H1 (cell line): ENCODE data around the gene GAGE12J. TPM values are rescaled to one million over a fixed set of nuclear protein-coding genes. Genes with fewer than 3 reads are reported as not detected.

Experiments
- CTCF ChIA-PET: fragments of 300-600 bp; sonication (Branson Sonifier 250); formaldehyde crosslinking; loops from one replicate; lab custom pipeline; 2021; ENCODE audit not compliant: partially characterized antibody; lab: Charles Lee
- POLR2A ChIA-PET: fragments of 300-600 bp; sonication (Branson Sonifier 250); formaldehyde crosslinking; loops from one replicate; lab custom pipeline; 2021; ENCODE audit warnings: inconsistent platforms; ENCODE audit not compliant: partially characterized antibody; lab: Charles Lee
- DNase-seq, 2 experiments: peaks; one replicate each; pipeline versions ENCODE4 v3.0.0 to v3.0.0-alpha.2; 2010 to 2022; ENCODE audit warnings: low spot score in 2 of 2, low read depth in 1 of 2, mixed read lengths in 1 of 2
- FAIRE-seq: peaks from 2 replicates; lab custom pipeline; 2011; peaks lifted over from hg19 to GRCh38; lab: Jason Lieb, UNC
- H2AFZ ChIP-seq: 2 replicates; pipeline ENCODE4 v1.8.1; 2012; ENCODE audit warnings: low read length, inconsistent platforms
- H2AK5ac ChIP-seq: 2 replicates; pipeline ENCODE4 v1.6.1; 2013; ENCODE audit warnings: low read depth, low read length
- H2BK120ac ChIP-seq: replicated peaks from 2 replicates; pipeline ENCODE3; 2013; ENCODE audit warnings: low read depth, low read length, inconsistent platforms
- H2BK12ac ChIP-seq: 2 replicates; pipeline ENCODE4 v1.6.1; 2013; ENCODE audit warnings: low read depth, low read length
- H2BK15ac ChIP-seq: 2 replicates; pipeline ENCODE4 v1.6.1; 2013; ENCODE audit warnings: low read length
- H2BK20ac ChIP-seq: 2 replicates; pipeline ENCODE4 v1.6.1; 2013; ENCODE audit warnings: low read length
- H2BK5ac ChIP-seq: 2 replicates; pipeline ENCODE4 v1.6.1; 2013; ENCODE audit warnings: low read depth, low read length
- H3K14ac ChIP-seq: 2 replicates; pipeline ENCODE4 v1.6.1; 2013; ENCODE audit warnings: inconsistent platforms; ENCODE audit not compliant: insufficient read length
- H3K18ac ChIP-seq: 2 replicates; pipeline ENCODE4 v1.6.1; 2013; ENCODE audit warnings: low read length; ENCODE audit errors: extremely low read depth
- H3K23ac ChIP-seq: 2 replicates; pipeline ENCODE4 v1.6.1; 2013; ENCODE audit warnings: inconsistent platforms; ENCODE audit not compliant: insufficient read length
- H3K23me2 ChIP-seq: 2 replicates; pipeline ENCODE4 v1.6.1; 2013; ENCODE audit warnings: low read depth, low read length
- H3K27ac ChIP-seq: 2 replicates; pipeline ENCODE4 v1.6.1; 2011; ENCODE audit warnings: low read depth, low read length, inconsistent platforms
- H3K27me3 ChIP-seq, 4 experiments: replicated peaks in 1 of 4; 1 replicate in 1 of 4; 2 replicates in 3 of 4; pipeline versions ENCODE4 v1.6.1 to v1.8.1; 2011 to 2013; ENCODE audit warnings: low read length in 3 of 4, mild to moderate bottlenecking in 3 of 4, inconsistent platforms in 2 of 4, mixed read lengths in 2 of 4, moderate library complexity in 1 of 4; ENCODE audit not compliant: control insufficient read depth in 3 of 4, insufficient read depth in 3 of 4; ENCODE audit errors: extremely low read depth in 1 of 4
- H3K36me3 ChIP-seq, 4 experiments: 2 replicates each; pipeline versions ENCODE4 v1.6.1 to v1.8.1; 2011 to 2013; ENCODE audit warnings: mild to moderate bottlenecking in 4 of 4, low read length in 3 of 4, moderate library complexity in 2 of 4, control low read depth in 1 of 4, inconsistent platforms in 1 of 4; ENCODE audit not compliant: insufficient read depth in 4 of 4, control insufficient read depth in 2 of 4
- H3K4ac ChIP-seq: replicated peaks from 2 replicates; pipeline ENCODE3; 2013; ENCODE audit warnings: low read length, low read depth, mixed read lengths, inconsistent platforms; ENCODE audit not compliant: insufficient read length
- H3K4me1 ChIP-seq, 4 experiments: replicated peaks in 1 of 4; 1 replicate in 1 of 4; 2 replicates in 3 of 4; pipeline versions ENCODE4 v1.6.1 to v1.8.1; 2011 to 2013; ENCODE audit warnings: low read length in 3 of 4, inconsistent platforms in 2 of 4, mixed read lengths in 1 of 4; ENCODE audit not compliant: insufficient read depth in 4 of 4, control insufficient read depth in 3 of 4
- H3K4me2 ChIP-seq, 2 experiments: 2 replicates each; pipeline versions ENCODE4 v1.6.1 to v1.8.1; 2011 to 2013; ENCODE audit warnings: low read depth in 2 of 2, low read length in 2 of 2, control low read depth in 1 of 2, inconsistent platforms in 1 of 2, mild to moderate bottlenecking in 1 of 2; ENCODE audit not compliant: insufficient read depth in 1 of 2
- H3K4me3 ChIP-seq, 4 experiments: fragments of 200-600, 300-600 bp in 1 of 4; sonication (generic), shearing (Covaris generic), sonication (Bioruptor Twin) in 1 of 4; 2 replicates each; pipeline versions ENCODE4 v1.5.1 to v1.8.1; 2011 to 2016; ENCODE audit warnings: low read length in 4 of 4, low read depth in 3 of 4, control low read depth in 2 of 4, inconsistent platforms in 2 of 4, mild to moderate bottlenecking in 2 of 4, mixed read lengths in 1 of 4, moderate library complexity in 1 of 4; ENCODE audit not compliant: insufficient read depth in 2 of 4; ENCODE audit errors: extremely low read depth in 1 of 4
- H3K56ac ChIP-seq: replicated peaks from 2 replicates; pipeline ENCODE3; 2013; ENCODE audit warnings: low read depth, mild to moderate bottlenecking, mixed read lengths, low read length, inconsistent platforms; ENCODE audit not compliant: insufficient read length
- H3K79me1 ChIP-seq: 2 replicates; pipeline ENCODE4 v1.6.1; 2013; ENCODE audit warnings: low read depth, low read length, control low read depth
- H3K79me2 ChIP-seq, 2 experiments: 2 replicates each; pipeline versions ENCODE4 v1.6.1 to v1.8.1; 2012 to 2013; ENCODE audit warnings: low read length in 2 of 2, mild to moderate bottlenecking in 2 of 2, inconsistent platforms in 1 of 2; ENCODE audit not compliant: insufficient read depth in 2 of 2, control insufficient read depth in 1 of 2
- H3K9ac ChIP-seq, 4 experiments: replicated peaks in 1 of 4; 1 replicate in 1 of 4; 2 replicates in 3 of 4; pipeline versions ENCODE4 v1.6.1 to v1.8.1; 2011 to 2013; ENCODE audit warnings: low read depth in 3 of 4, low read length in 3 of 4, control low read depth in 2 of 4, mild to moderate bottlenecking in 2 of 4, moderate library complexity in 2 of 4, inconsistent platforms in 1 of 4; ENCODE audit errors: extremely low read depth in 1 of 4
- H3K9me3 ChIP-seq, 2 experiments: 2 replicates each; pipeline versions ENCODE4 v1.6.1 to v1.8.1; 2012 to 2013; ENCODE audit warnings: mild to moderate bottlenecking in 2 of 2, moderate library complexity in 2 of 2, control low read depth in 1 of 2, inconsistent platforms in 1 of 2, low read depth in 1 of 2, low read length in 1 of 2, mixed read lengths in 1 of 2; ENCODE audit not compliant: insufficient read depth in 2 of 2
- H4K20me1 ChIP-seq, 2 experiments: replicated peaks in 1 of 2; 2 replicates each; pipeline versions ENCODE3 to v1.8.1; 2011 to 2013; ENCODE audit warnings: inconsistent platforms in 2 of 2, low read length in 2 of 2, mild to moderate bottlenecking in 1 of 2; ENCODE audit not compliant: insufficient read depth in 2 of 2, control insufficient read depth in 1 of 2
- H4K5ac ChIP-seq: 2 replicates; pipeline ENCODE4 v1.6.1; 2013; ENCODE audit warnings: low read length, low read depth, mixed read lengths, inconsistent platforms; ENCODE audit not compliant: insufficient read length
- H4K8ac ChIP-seq: 2 replicates; pipeline ENCODE4 v1.8.0; 2013; ENCODE audit warnings: mild to moderate bottlenecking, moderate library complexity, low read length, inconsistent platforms; ENCODE audit not compliant: insufficient read depth; ENCODE audit errors: extremely low read depth
- H4K91ac ChIP-seq: replicated peaks from 2 replicates; pipeline ENCODE3; 2013; ENCODE audit warnings: low read length, mixed read lengths, inconsistent platforms; ENCODE audit not compliant: insufficient read length
- CBX5 ChIP-seq: fragments of 300-800, 300-1000 bp; sonication (generic); IDR thresholded peaks from 2 replicates; pipeline ENCODE4 v1.7.1; 2016; ENCODE audit warnings: antibody characterized with exemption, low read length, low read depth
- KDM1A ChIP-seq: fragments of 200-600, 300-600 bp; sonication (generic); IDR thresholded peaks from 2 replicates; pipeline ENCODE4 v1.7.1; 2016; ENCODE audit warnings: mild to moderate bottlenecking, low read length, borderline replicate concordance
- WGBS, 2 experiments: shearing (Covaris generic) in 1 of 2; methylation state at CpG; one replicate each; pipeline versions ENCODE4 v1.1.6 to v1.1.7; 2013 to 2015; ENCODE audit warnings: low lambda C conversion rate in 2 of 2, mixed read lengths in 2 of 2, inconsistent platforms in 1 of 2, low coverage in 1 of 2, missing lambda C conversion rate in 1 of 2; ENCODE audit not compliant: insufficient replicate concordance in 2 of 2, insufficient coverage in 1 of 2, insufficient read length in 1 of 2; ENCODE audit errors: extremely low coverage in 1 of 2, missing lambda C conversion rate in 1 of 2; 5-methylcytosine and 5-hydroxymethylcytosine counted together
- polyA plus RNA-seq, 7 experiments: library from polyadenylated mRNA; depleted of rRNA in 3 of 7; stranded (reverse) in 5 of 7; unstranded in 2 of 7; fragments of >200 nt in 5 of 7; fragments of 200-250 nt in 2 of 7; gene quantifications; 1 replicate in 5 of 7; 2 replicates in 1 of 7; 4 replicates in 1 of 7; pipeline versions ENCODE4 v1.2.1 to v1.2.3, GENCODE V29; 2011 to 2013; ENCODE audit warnings: missing spikeins in 2 of 7, mixed read lengths in 2 of 7
- total RNA-seq: library from RNA; stranded (reverse); fragmentation: NEBNext Ultra II Directional; extraction: Animal tissue kit (Norgen Biotek cat#: 25700); gene quantifications from 2 replicates; pipeline ENCODE4 v1.2.1, GENCODE V29; 2021

GAGE12J gene
- total and polyA plus RNA-seq, 2 of the 8 experiments (the other 6 are each of a cell fraction or from before 2014, with no cell fraction given) = not detected

DNA sequence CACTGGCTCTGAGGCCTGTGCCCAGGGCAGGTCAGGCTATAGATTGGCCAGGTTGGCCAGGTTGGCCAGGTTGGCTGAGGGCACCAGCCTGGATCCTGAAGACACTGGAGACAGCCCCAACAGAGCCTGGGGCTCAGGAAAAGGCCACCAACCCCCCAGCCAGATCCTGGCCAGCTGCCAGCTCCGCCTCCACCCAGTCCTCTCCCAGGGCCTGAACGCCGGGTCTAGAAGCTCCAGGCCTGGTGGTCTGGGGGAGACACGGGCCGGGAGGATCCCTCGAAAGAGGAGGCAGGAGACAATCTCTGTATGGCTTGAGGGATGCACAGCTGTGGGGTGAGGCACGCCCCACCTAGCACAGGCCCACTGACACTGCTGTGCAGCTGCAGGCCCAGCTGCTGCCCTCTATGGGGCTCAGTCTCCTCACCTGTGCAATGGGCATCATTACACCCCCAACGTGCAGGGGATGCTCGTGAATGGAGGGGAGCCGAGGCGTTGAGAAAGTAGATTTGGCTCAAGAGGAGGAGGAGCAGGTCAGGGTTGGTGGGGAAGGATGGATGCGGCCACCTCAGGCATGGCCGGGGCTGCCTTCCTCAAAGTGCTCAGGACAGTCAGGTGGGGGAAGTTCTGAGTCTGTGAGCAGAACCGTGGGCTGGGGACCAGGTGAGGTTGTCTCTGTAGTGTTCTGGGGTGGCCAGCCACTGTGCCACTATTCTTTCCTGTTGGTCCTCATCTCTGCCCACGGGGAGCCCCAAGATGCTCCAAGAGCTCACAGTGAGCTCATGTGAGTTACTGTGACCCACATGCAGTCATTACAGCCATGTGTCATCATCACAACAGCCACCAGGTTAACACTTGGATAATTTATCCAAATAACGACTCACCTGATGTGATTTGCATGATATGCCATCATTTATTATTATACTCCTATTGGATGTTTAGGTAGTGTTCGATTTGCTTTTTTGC is 29.2 kb upstream of the GAGE12J start:
- Histone ChIP-seq H4K8ac (no peak overlapping the region), H3K23ac (no peak overlapping the region), H2BK5ac (no peak overlapping the region), H2BK20ac (no peak overlapping the region), H4K20me1 (no peaks in the 10 kb centered on the region), H3K56ac (no peak overlapping the region), H2BK12ac (no peak overlapping the region), H2BK15ac (no peak overlapping the region), H3K14ac (no peak overlapping the region), H3K27me3 (no peaks in the 10 kb centered on the region), H3K4ac (no peak overlapping the region), H3K23me2 (no peaks in the 10 kb centered on the region), H4K5ac (no peak overlapping the region), H3K36me3 (no peaks in the 10 kb centered on the region), H3K4me2 (no peak overlapping the region), H4K91ac (no peak overlapping the region), H2AFZ (no peak overlapping the region), H3K4me1 (no peaks in the 10 kb centered on the region), H3K79me1 (no peaks in the 10 kb centered on the region), H3K9me3 (no peaks in the 10 kb centered on the region), H3K79me2 (no peaks in the 10 kb centered on the region), H2BK120ac (no peak overlapping the region), H3K4me3 (no peak overlapping the region), H3K18ac (no peak overlapping the region), H3K27ac (no peak overlapping the region), H3K9ac (no peak overlapping the region), H2AK5ac (no peak overlapping the region)
- no peak for FAIRE-seq
- POLR2A ChIA-PET = no interaction called here
- no peak for DNase-seq
- CTCF ChIA-PET = interaction anchor here (1.1 to 1.9 kb wide), 9 partner anchors 13 to 549 kb away, joined by 3 to 7 read pairs (median 4); no protein-coding TSS in a partner anchor
- TF ChIP-seq KDM1A (peak; percentile 29; the same call in 1 of the 2 replicates), CBX5 (no peak)
- 80% methylated on average over 12 of the region's 17 CpGs; no CpG with 5 or more reads in 1 of the 2 experiments for WGBS, 2 experiments
